NOMO-1 treated with dmso at 0.1 percent for 144 hours (cell line): ENCODE results near the gene UBE4B.
"Not testable (repeated sequence)": the region's sequence is repeated elsewhere in the genome, so short reads cannot be mapped to it uniquely, and the experiment has no call there.

Experiments
- DNase-seq: peaks from one replicate; lab custom pipeline; 2025; ENCODE audit not compliant: unreplicated experiment; lab: John Stamatoyannopoulos, UW

Gene UBE4B

GRCh38 chr1:10070206-10070605 lies 37.4 kb downstream of the UBE4B start:
- DNase-seq = no peak

GRCh38 chr1:10071640-10072039 lies 38.9 kb downstream of the UBE4B start:
- no peak for DNase-seq

GRCh38 chr1:10073371-10073770 lies 40.6 kb downstream of the UBE4B start:
- DNase-seq = not testable (repeated sequence)

- DNase-seq = peak; percentile 79
Measured at GRCh38 chr1:10074059-10074851, 41.5 kb downstream of the UBE4B start.

- DNase-seq = no peak
Measured at GRCh38 chr1:10074852-10075730, 42.3 kb downstream of the UBE4B start.

GRCh38 chr1:10075732-10076131 lies 43.0 kb downstream of the UBE4B start:
- no peak for DNase-seq

- DNase-seq = no peak
Measured at GRCh38 chr1:10078494-10078893, 45.7 kb downstream of the UBE4B start.

GRCh38 chr1:10080523-10080922 lies 47.8 kb downstream of the UBE4B start:
- DNase-seq = no peak

GRCh38 chr1:10082785-10083479 lies 50.2 kb downstream of the UBE4B start:
- DNase-seq = no peak

- no peak for DNase-seq
Measured at GRCh38 chr1:10084045-10084444, 51.3 kb downstream of the UBE4B start.

- no peak for DNase-seq
Measured at GRCh38 chr1:10085076-10085475, 52.3 kb downstream of the UBE4B start.

GRCh38 chr1:10087210-10087609 lies 54.5 kb downstream of the UBE4B start:
- no peak for DNase-seq

- no peak for DNase-seq
Measured at GRCh38 chr1:10101929-10102328, 69.2 kb downstream of the UBE4B start.

GRCh38 chr1:10103193-10103592 lies 70.4 kb downstream of the UBE4B start:
- DNase-seq = no peak

- DNase-seq = no peak
Measured at GRCh38 chr1:10104834-10105233, 72.1 kb downstream of the UBE4B start.

- DNase-seq = no peak
Measured at GRCh38 chr1:10105484-10105883, 72.7 kb downstream of the UBE4B start.

GRCh38 chr1:10106241-10106640 lies 73.5 kb downstream of the UBE4B start:
- DNase-seq = no peak

GRCh38 chr1:10106756-10107475 lies 74.2 kb downstream of the UBE4B start:
- DNase-seq = no peak

- DNase-seq = not testable (repeated sequence)
Measured at GRCh38 chr1:10107476-10107847, 74.7 kb downstream of the UBE4B start.

GRCh38 chr1:10108134-10108663 lies 75.4 kb downstream of the UBE4B start:
- DNase-seq = no peak
